ENCODE measurements around the gene SLCO2A1.

GRCh38 chr3:134057654-134058110 is 28.0 kb upstream of the SLCO2A1 start:
- TF ChIP-seq, protein P1, sequence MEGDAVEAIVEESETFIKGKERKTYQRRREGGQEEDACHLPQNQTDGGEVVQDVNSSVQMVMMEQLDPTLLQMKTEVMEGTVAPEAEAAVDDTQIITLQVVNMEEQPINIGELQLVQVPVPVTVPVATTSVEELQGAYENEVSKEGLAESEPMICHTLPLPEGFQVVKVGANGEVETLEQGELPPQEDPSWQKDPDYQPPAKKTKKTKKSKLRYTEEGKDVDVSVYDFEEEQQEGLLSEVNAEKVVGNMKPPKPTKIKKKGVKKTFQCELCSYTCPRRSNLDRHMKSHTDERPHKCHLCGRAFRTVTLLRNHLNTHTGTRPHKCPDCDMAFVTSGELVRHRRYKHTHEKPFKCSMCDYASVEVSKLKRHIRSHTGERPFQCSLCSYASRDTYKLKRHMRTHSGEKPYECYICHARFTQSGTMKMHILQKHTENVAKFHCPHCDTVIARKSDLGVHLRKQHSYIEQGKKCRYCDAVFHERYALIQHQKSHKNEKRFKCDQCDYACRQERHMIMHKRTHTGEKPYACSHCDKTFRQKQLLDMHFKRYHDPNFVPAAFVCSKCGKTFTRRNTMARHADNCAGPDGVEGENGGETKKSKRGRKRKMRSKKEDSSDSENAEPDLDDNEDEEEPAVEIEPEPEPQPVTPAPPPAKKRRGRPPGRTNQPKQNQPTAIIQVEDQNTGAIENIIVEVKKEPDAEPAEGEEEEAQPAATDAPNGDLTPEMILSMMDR (IDR thresholded peaks at IDR 0.05; ENCODE audit: insufficient read depth, low read length, poor library complexity, severe bottlenecking) = no peak
- no peak for TF ChIP-seq EZH2phosphoT487 (conservative IDR thresholded peaks at IDR 0.05; ENCODE audit: low read length)

All from SU-DHL-6 (cell line).